HEK293 (cell line): Measurements from ENCODE around the gene NFATC2IP.

Experiments
- CTCF ChIA-PET: fragments of 350-600 bp; formaldehyde crosslinking; extraction: SDS; loops from one replicate; lab custom pipeline; 2021; ENCODE audit warnings: antibody characterized with exemption; lab: Yijun Ruan, JAX
- POLR2A ChIA-PET: fragments of 300-600 bp; formaldehyde crosslinking; extraction: SDS; loops from one replicate; lab custom pipeline; 2020; ENCODE audit warnings: antibody characterized with exemption, inconsistent platforms; lab: Yijun Ruan, JAX
- H3K27ac ChIP-seq: fragments of 200-500 bp; sonication (Bioruptor generic); 2 replicates; pipeline ENCODE4 v1.5.1; 2014; ENCODE audit warnings: low read depth, low read length, control low read depth, inconsistent platforms; ENCODE audit errors: extremely low read depth
- H3K36me3 ChIP-seq, 2 experiments: fragments of 200-500 bp in 1 of 2; sonication (Bioruptor generic) in 1 of 2; 1 replicate in 1 of 2; 2 replicates in 1 of 2; pipeline ENCODE4 v1.5.1; 2014 to 2017; ENCODE audit warnings: inconsistent platforms in 2 of 2, low read length in 2 of 2; ENCODE audit not compliant: control insufficient read depth in 2 of 2, insufficient read depth in 1 of 2
- H3K4me1 ChIP-seq: fragments of 200-500 bp; sonication (Bioruptor generic); 2 replicates; pipeline ENCODE4 v1.5.1; 2014; ENCODE audit warnings: mild to moderate bottlenecking, low read length, inconsistent platforms; ENCODE audit not compliant: control insufficient read depth, insufficient read depth
- H3K4me3 ChIP-seq: 2 replicates; pipeline ENCODE4 v1.5.1; 2011; ENCODE audit warnings: low read depth, mild to moderate bottlenecking, control low read depth, low read length, moderate library complexity
- H3K9me3 ChIP-seq: fragments of 200-500 bp; sonication (Bioruptor generic); 2 replicates; pipeline ENCODE4 v1.5.1; 2014; ENCODE audit warnings: low read depth, low read length, inconsistent platforms; ENCODE audit not compliant: control insufficient read depth, insufficient read depth
- GLI2 ChIP-seq: fragments of 450-650 bp; formaldehyde crosslinking; IDR thresholded peaks from 2 replicates; pipeline ENCODE4; 2017; ENCODE audit warnings: missing biosample characterization, missing genetic modification characterization, low read depth, borderline replicate concordance
- HOXA7 ChIP-seq: sonication (generic); formaldehyde crosslinking; IDR thresholded peaks from 2 replicates; pipeline ENCODE4 v1.8.1; 2022; ENCODE audit warnings: missing genetic modification reagents, borderline replicate concordance
- OSR2 ChIP-seq: fragments of 450-650 bp; formaldehyde crosslinking; IDR thresholded peaks from 2 replicates; pipeline ENCODE4 v1.5.1; 2016; ENCODE audit warnings: missing biosample characterization, missing genetic modification characterization
- OVOL3 ChIP-seq: fragments of 450-650 bp; formaldehyde crosslinking; IDR thresholded peaks from 2 replicates; pipeline ENCODE4 v1.5.1; 2016; ENCODE audit warnings: missing biosample characterization, missing genetic modification characterization
- SCRT1 ChIP-seq: fragments of 450-650 bp; formaldehyde crosslinking; IDR thresholded peaks from 2 replicates; pipeline ENCODE4 v1.5.1; 2016; ENCODE audit warnings: missing biosample characterization, missing genetic modification characterization, borderline replicate concordance
- SCRT2 ChIP-seq: fragments of 450-650 bp; formaldehyde crosslinking; IDR thresholded peaks from 2 replicates; pipeline ENCODE4 v1.5.1; 2016; ENCODE audit warnings: missing biosample characterization, missing genetic modification characterization
- SP2 ChIP-seq: fragments of 450-650 bp; formaldehyde crosslinking; IDR thresholded peaks from 2 replicates; pipeline ENCODE4 v1.5.1; 2016; ENCODE audit warnings: missing biosample characterization, missing genetic modification characterization
- SP7 ChIP-seq: fragments of 450-650 bp; formaldehyde crosslinking; IDR thresholded peaks from 2 replicates; pipeline ENCODE4 v1.5.1; 2016; ENCODE audit warnings: missing biosample characterization, missing genetic modification characterization
- YY1 ChIP-seq: fragments of 450-650 bp; formaldehyde crosslinking; IDR thresholded peaks from 2 replicates; pipeline ENCODE4 v1.5.1; 2018; ENCODE audit warnings: missing biosample characterization, missing genetic modification characterization
- ZBTB20 ChIP-seq: fragments of 450-650 bp; formaldehyde crosslinking; IDR thresholded peaks from 2 replicates; pipeline ENCODE4 v1.5.1; 2016; ENCODE audit warnings: missing biosample characterization, missing genetic modification characterization
- ZNF157 ChIP-seq: fragments of 450-650 bp; formaldehyde crosslinking; IDR thresholded peaks from 2 replicates; pipeline ENCODE4 v1.5.1; 2016; ENCODE audit warnings: missing biosample characterization, missing genetic modification characterization
- ZNF274 ChIP-seq, 2 experiments: fragments of 200-500 bp in 1 of 2; fragments of 450-650 bp in 1 of 2; sonication (Bioruptor generic) in 1 of 2; formaldehyde crosslinking in 1 of 2; IDR thresholded peaks; 2 replicates each; pipeline versions ENCODE4 v1.5.1 to v1.6.1; 2014 to 2016; ENCODE audit warnings: borderline replicate concordance in 1 of 2, inconsistent platforms in 1 of 2, low read length in 1 of 2, missing biosample characterization in 1 of 2, missing genetic modification characterization in 1 of 2
- ZNF354C ChIP-seq: fragments of 450-650 bp; formaldehyde crosslinking; IDR thresholded peaks from 2 replicates; pipeline ENCODE4 v1.5.1; 2016; ENCODE audit warnings: missing biosample characterization, missing genetic modification characterization, low read depth, borderline replicate concordance
- ZNF530 ChIP-seq: fragments of 450-650 bp; formaldehyde crosslinking; IDR thresholded peaks from 2 replicates; pipeline ENCODE4 v1.5.1; 2016; ENCODE audit warnings: low read depth, missing biosample characterization, missing genetic modification characterization
- ZNF596 ChIP-seq: fragments of 450-650 bp; IDR thresholded peaks from 2 replicates; pipeline ENCODE4 v1.5.0; 2018; ENCODE audit warnings: missing biosample characterization, mild to moderate bottlenecking, missing genetic modification characterization, moderate library complexity
- ZNF621 ChIP-seq: fragments of 450-650 bp; formaldehyde crosslinking; IDR thresholded peaks from 2 replicates; pipeline ENCODE4 v1.5.1; 2017; ENCODE audit warnings: missing biosample characterization, missing genetic modification characterization
- ZNF626 ChIP-seq: fragments of 450-650 bp; sonication (Bioruptor Pico); formaldehyde crosslinking; IDR thresholded peaks from 2 replicates; pipeline ENCODE4 v1.5.1; 2018; ENCODE audit warnings: missing biosample characterization, missing genetic modification characterization, inconsistent platforms
- TF ChIP-seq, protein P1 (sequence below): fragments of 450-650 bp; formaldehyde crosslinking; IDR thresholded peaks from 2 replicates; pipeline ENCODE4 v1.5.1; 2016; ENCODE audit warnings: missing biosample characterization, missing genetic modification characterization
- TF ChIP-seq, protein P2 (sequence below): fragments of 450-650 bp; formaldehyde crosslinking; IDR thresholded peaks from 2 replicates; pipeline ENCODE4 v1.5.1; 2016; ENCODE audit warnings: missing biosample characterization, missing genetic modification characterization, borderline replicate concordance
- TF ChIP-seq, protein P3 (sequence below): fragments of 450-650 bp; formaldehyde crosslinking; IDR thresholded peaks from 2 replicates; pipeline ENCODE4 v1.5.1; 2017; ENCODE audit warnings: missing biosample characterization, missing genetic modification characterization

NFATC2IP gene

DNA sequence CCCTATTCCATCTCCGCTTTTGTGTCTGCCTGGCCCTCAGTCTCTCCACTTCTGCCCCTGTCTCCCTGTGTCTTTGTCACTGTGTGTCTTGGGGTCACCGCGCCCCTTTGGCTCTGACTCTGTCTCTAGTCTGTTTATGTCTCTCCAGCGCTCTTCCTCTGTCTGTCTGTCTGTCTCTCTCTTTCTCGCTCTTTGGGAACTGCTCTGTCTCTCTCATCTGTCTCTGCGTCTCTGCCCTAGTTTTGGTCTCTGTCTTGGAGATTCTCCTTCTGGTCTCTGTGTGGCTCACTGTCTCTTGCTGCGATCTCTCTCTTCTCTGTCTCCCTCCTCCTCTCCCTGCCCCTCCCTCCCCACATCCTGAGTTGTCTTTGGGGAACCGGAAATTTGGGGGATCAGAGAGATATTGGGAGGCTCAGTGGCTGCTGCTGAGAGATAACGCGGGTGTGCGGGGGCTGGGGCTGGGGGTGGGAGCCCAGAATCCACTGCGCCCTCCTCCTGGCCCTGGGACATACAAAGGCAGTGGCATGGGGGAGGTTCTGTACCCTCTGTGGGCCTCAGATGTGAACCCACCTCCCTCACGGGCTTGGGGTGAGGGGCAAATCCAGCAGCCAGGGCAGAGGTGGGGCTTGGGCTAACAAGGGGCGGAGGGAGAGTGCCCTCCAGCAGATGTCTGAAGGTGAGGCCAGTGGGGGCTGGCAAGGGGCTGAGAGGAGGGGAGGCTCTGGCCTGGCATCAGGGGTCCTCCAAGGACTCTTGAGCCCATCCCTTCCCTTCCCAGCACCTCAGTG, 58.5 kb downstream of the NFATC2IP start:
- Histone ChIP-seq H3K9me3 (no peaks in the 10 kb centered on the region), H3K36me3 (no peaks in the 10 kb centered on the region), H3K4me3 (no peak overlapping the region), H3K27ac (no peak overlapping the region), H3K4me1 (no peaks in the 10 kb centered on the region)
- CTCF ChIA-PET = no interaction called here
- TF ChIP-seq SCRT2 (no peak), ZNF530 (tag by site-specific recombination) (no peak), ZNF626 (tag by site-specific recombination) (no peak), ZNF157 (tag by site-specific recombination) (no peak), HOXA7 (CRISPR knock-in tag) (no peak), OVOL3 (tag by site-specific recombination) (no peak), ZNF596 (tag by site-specific recombination) (no peak), OSR2 (no peak), ZNF274 (IDR thresholded peaks at IDR 0.05; ENCODE audit: low read length) (no peak), ZNF274 (tag by site-specific recombination; IDR thresholded peaks at IDR 0.05; ENCODE audit: borderline replicate concordance) (no peak), SP7 (tag by site-specific recombination) (no peak), ZBTB20 (tag by site-specific recombination) (no peak)
- TF ChIP-seq, protein P1, sequence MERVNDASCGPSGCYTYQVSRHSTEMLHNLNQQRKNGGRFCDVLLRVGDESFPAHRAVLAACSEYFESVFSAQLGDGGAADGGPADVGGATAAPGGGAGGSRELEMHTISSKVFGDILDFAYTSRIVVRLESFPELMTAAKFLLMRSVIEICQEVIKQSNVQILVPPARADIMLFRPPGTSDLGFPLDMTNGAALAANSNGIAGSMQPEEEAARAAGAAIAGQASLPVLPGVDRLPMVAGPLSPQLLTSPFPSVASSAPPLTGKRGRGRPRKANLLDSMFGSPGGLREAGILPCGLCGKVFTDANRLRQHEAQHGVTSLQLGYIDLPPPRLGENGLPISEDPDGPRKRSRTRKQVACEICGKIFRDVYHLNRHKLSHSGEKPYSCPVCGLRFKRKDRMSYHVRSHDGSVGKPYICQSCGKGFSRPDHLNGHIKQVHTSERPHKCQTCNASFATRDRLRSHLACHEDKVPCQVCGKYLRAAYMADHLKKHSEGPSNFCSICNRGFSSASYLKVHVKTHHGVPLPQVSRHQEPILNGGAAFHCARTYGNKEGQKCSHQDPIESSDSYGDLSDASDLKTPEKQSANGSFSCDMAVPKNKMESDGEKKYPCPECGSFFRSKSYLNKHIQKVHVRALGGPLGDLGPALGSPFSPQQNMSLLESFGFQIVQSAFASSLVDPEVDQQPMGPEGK (tag by site-specific recombination) = no peak
- TF ChIP-seq, protein P2, sequence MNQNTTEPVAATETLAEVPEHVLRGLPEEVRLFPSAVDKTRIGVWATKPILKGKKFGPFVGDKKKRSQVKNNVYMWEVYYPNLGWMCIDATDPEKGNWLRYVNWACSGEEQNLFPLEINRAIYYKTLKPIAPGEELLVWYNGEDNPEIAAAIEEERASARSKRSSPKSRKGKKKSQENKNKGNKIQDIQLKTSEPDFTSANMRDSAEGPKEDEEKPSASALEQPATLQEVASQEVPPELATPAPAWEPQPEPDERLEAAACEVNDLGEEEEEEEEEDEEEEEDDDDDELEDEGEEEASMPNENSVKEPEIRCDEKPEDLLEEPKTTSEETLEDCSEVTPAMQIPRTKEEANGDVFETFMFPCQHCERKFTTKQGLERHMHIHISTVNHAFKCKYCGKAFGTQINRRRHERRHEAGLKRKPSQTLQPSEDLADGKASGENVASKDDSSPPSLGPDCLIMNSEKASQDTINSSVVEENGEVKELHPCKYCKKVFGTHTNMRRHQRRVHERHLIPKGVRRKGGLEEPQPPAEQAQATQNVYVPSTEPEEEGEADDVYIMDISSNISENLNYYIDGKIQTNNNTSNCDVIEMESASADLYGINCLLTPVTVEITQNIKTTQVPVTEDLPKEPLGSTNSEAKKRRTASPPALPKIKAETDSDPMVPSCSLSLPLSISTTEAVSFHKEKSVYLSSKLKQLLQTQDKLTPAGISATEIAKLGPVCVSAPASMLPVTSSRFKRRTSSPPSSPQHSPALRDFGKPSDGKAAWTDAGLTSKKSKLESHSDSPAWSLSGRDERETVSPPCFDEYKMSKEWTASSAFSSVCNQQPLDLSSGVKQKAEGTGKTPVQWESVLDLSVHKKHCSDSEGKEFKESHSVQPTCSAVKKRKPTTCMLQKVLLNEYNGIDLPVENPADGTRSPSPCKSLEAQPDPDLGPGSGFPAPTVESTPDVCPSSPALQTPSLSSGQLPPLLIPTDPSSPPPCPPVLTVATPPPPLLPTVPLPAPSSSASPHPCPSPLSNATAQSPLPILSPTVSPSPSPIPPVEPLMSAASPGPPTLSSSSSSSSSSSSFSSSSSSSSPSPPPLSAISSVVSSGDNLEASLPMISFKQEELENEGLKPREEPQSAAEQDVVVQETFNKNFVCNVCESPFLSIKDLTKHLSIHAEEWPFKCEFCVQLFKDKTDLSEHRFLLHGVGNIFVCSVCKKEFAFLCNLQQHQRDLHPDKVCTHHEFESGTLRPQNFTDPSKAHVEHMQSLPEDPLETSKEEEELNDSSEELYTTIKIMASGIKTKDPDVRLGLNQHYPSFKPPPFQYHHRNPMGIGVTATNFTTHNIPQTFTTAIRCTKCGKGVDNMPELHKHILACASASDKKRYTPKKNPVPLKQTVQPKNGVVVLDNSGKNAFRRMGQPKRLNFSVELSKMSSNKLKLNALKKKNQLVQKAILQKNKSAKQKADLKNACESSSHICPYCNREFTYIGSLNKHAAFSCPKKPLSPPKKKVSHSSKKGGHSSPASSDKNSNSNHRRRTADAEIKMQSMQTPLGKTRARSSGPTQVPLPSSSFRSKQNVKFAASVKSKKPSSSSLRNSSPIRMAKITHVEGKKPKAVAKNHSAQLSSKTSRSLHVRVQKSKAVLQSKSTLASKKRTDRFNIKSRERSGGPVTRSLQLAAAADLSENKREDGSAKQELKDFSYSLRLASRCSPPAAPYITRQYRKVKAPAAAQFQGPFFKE (tag by site-specific recombination) = no peak
- TF ChIP-seq, protein P3, sequence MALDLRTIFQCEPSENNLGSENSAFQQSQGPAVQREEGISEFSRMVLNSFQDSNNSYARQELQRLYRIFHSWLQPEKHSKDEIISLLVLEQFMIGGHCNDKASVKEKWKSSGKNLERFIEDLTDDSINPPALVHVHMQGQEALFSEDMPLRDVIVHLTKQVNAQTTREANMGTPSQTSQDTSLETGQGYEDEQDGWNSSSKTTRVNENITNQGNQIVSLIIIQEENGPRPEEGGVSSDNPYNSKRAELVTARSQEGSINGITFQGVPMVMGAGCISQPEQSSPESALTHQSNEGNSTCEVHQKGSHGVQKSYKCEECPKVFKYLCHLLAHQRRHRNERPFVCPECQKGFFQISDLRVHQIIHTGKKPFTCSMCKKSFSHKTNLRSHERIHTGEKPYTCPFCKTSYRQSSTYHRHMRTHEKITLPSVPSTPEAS = no peak
- TF ChIP-seq, all 188 proteins: peak for 0
- POLR2A ChIA-PET = no interaction called here

DNA sequence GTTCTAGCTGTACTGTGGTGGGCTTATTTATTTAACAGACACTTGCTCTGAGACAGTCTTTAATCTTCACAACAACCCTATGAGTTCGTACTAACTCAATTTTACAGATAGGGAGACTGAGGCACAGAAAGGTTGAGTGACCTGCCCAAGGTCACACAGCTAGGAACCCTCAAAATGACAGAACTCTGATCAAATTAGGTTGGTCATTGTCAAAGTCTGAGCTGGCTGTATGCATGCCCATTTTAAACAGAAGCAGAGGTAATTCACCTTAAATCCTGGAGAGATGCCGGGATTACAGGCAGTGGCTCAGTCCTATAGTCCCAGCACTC, 59.1 kb downstream of the NFATC2IP start:
- CTCF ChIA-PET = no interaction called here
- H3K36me3 ChIP-seq = no peaks in the 10 kb centered on the region
- no peak overlapping the region for H3K27ac ChIP-seq
- H3K4me3 ChIP-seq = no peak overlapping the region
- TF ChIP-seq SCRT1 (tag by site-specific recombination) (no peak), YY1 (tag by site-specific recombination) (no peak), ZNF354C (tag by site-specific recombination) (no peak), ZNF621 (tag by site-specific recombination) (no peak), GLI2 (tag by site-specific recombination) (no peak), SP2 (tag by site-specific recombination) (no peak)
- TF ChIP-seq, all 188 proteins: peak for 0
- POLR2A ChIA-PET = no interaction called here
- Histone ChIP-seq H3K9me3 (no peaks in the 10 kb centered on the region), H3K4me1 (no peaks in the 10 kb centered on the region)
